ENCODE data around the gene INPP4B. TPM values are rescaled to one million over a fixed set of nuclear protein-coding genes. Genes with fewer than 3 reads are reported as not detected.
A peak's percentile ranks its signal among the peaks of the same experiment; 100 is the strongest.

Gene INPP4B
- total and polyA plus RNA-seq, 2 of the 4 experiments (the other 2 are of a cell fraction): 1.8 to 14.0 TPM

DNA sequence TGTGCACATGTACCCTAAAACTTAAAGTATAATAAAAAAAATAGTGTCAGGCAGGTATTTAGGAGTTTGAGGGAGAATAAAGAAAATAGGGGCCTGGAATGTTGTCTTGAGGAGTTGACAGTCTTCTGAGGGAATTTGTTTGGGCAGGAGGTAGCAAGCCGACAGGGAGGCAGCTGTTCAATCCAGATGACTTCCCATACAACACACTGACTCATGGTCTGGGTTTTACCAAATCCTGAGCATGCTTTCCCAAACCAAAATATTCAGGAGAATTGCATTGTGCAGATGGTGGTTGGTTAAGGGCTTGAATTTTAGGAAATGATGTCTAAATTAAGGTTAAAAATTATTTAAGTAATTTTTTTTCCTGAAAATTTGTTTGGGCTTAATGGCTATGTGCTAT lies 430.0 kb downstream of the INPP4B start:
- Histone ChIP-seq H4K20me1 (ENCODE audit: insufficient read depth, low read length) (no peaks in the 10 kb centered on the region), H2BK5ac (ENCODE audit: low read depth, low read length, poor library complexity, severe bottlenecking) (no peak overlapping the region), H2AK9ac (replicated peaks; ENCODE audit: low read depth, low read length, poor library complexity) (no peak overlapping the region), H2AFZ (replicated peaks; ENCODE audit: low read length, poor library complexity) (no peak overlapping the region), H3K9me3 (ENCODE audit: control insufficient read depth, insufficient read depth, low read length) (no peaks in the 10 kb centered on the region), H3K27ac (ENCODE audit: insufficient read depth, low read length) (no peak overlapping the region), H3K36me3 (ENCODE audit: control insufficient read depth, insufficient read depth, low read length) (no peaks in the 10 kb centered on the region), H2BK120ac (ENCODE audit: low read depth, low read length) (no peak overlapping the region), H3K4me3 (ENCODE audit: insufficient read depth, low read depth, low read length) (no peak overlapping the region), H3K18ac (ENCODE audit: low read depth, low read length) (no peak overlapping the region), H2BK20ac (ENCODE audit: low read depth, low read length) (no peak overlapping the region), H3K4me2 (ENCODE audit: low read depth, low read length) (no peak overlapping the region), H4K91ac (ENCODE audit: insufficient read depth, low read depth, low read length) (no peak overlapping the region), H3K4ac (ENCODE audit: low read depth, low read length) (no peak overlapping the region), H3K27me3 (ENCODE audit: control insufficient read depth, insufficient read depth, low read length) (no peaks in the 10 kb centered on the region), H3K9me1 (ENCODE audit: insufficient read depth, low read length) (no peaks in the 10 kb centered on the region), H3K56ac (ENCODE audit: extremely low read depth, insufficient read depth, low read length) (no peak overlapping the region), H2AK5ac (ENCODE audit: low read depth, low read length) (no peak overlapping the region), H3K79me1 (ENCODE audit: low read depth in 1 of 2, low read length in 2 of 2) (no peaks in the 10 kb centered on the region), H4K5ac (ENCODE audit: low read depth, low read length) (no peak overlapping the region), H4K8ac (ENCODE audit: low read depth in 2 of 2, low read length in 2 of 2) (no peak overlapping the region), H3K14ac (replicated peaks; ENCODE audit: low read depth, low read length) (no peak overlapping the region), H3K9ac (ENCODE audit: low read depth, low read length) (no peak overlapping the region), H3K4me1 (ENCODE audit: control insufficient read depth, insufficient read depth, low read length) (peaks cover 4% of the 10 kb centered on the region; the same call in 1 of the 2 replicates), H2BK15ac (ENCODE audit: low read depth, low read length) (no peak overlapping the region), H3K23ac (ENCODE audit: low read depth, low read length) (no peak overlapping the region)
- dilution Hi-C loops (cut with HindIII; ENCODE audit: low sequenced_read_pairs, unreplicated experiment) (no loop called here), intact Hi-C loops (cut with micrococcal nuclease) (no loop called here), in situ Hi-C loops (cut with MboI; ENCODE audit: low sequenced_read_pairs) (no loop called here)
- no CpG with 5 or more reads among the region's 1 CpG for WGBS, 2 experiments (ENCODE audit: extremely low coverage in 2 of 2, insufficient read length in 1 of 2)
- POLR2A ChIA-PET (ENCODE audit: unreplicated experiment): no interaction called here
- no TSS peak for BruUV-seq (replicated peaks)
- DNase-seq (peak; percentile 72), ATAC-seq (ENCODE audit: low read depth) (peak; percentile 37; the same call in 1 of the 2 replicates)
- TF ChIP-seq FOS (IDR thresholded peaks at IDR 0.05; ENCODE audit: low read depth, low read length): no peak
- CTCF ChIA-PET: interaction anchor here (1.3 kb wide), 1 partner anchor 10 kb away, joined by 5 read pairs; no protein-coding TSS in a partner anchor
